ENCODE data around the gene LRRK2.

GRCh38 chr12:40287369-40287975 is 62.7 kb downstream of the LRRK2 start:
- TF ChIP-seq POLR2AphosphoS5 (IDR thresholded peaks at IDR 0.05), result no peak
- TF ChIP-seq CTCF (IDR thresholded peaks at IDR 0.05), result no peak
- no peak for TF ChIP-seq POLR2A (IDR thresholded peaks at IDR 0.05)
